ENCODE results near the gene NIPAL1.

DNA sequence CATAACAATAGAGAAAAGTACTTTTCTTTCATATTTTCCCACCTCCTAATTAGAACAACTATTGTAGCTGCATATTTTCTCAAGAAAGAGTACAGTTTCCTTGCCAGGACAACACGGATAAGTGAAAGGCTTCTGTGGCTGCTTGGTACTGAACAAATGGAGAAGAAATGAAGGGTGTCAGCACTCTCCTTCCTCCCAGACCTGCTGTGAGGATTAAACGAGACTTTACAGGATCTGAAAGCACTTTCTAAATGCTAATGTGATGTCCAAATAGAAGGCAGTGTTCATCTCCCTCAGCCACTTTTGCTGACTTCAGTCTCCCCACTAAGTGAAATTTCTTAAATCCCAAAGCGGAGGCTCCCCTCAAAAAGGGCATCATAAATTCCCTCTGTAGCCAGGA is 13.9 kb downstream of the NIPAL1 start:
- TF ChIP-seq POLR2A (IDR thresholded peaks at IDR 0.05), result no peak
- TF ChIP-seq, protein P1, sequence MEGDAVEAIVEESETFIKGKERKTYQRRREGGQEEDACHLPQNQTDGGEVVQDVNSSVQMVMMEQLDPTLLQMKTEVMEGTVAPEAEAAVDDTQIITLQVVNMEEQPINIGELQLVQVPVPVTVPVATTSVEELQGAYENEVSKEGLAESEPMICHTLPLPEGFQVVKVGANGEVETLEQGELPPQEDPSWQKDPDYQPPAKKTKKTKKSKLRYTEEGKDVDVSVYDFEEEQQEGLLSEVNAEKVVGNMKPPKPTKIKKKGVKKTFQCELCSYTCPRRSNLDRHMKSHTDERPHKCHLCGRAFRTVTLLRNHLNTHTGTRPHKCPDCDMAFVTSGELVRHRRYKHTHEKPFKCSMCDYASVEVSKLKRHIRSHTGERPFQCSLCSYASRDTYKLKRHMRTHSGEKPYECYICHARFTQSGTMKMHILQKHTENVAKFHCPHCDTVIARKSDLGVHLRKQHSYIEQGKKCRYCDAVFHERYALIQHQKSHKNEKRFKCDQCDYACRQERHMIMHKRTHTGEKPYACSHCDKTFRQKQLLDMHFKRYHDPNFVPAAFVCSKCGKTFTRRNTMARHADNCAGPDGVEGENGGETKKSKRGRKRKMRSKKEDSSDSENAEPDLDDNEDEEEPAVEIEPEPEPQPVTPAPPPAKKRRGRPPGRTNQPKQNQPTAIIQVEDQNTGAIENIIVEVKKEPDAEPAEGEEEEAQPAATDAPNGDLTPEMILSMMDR (IDR thresholded peaks at IDR 0.05), result no peak
